OCI-LY1 (cell line): Measurements from ENCODE around the gene RNF113A.

Experiments
- H2AFZ ChIP-seq: fragments of 200-600 bp; sonication (generic), shearing (Covaris generic); 2 replicates; pipeline ENCODE4 v1.6.0; 2014; ENCODE audit warnings: antibody characterized with exemption, mild to moderate bottlenecking, low read length
- H3F3A ChIP-seq: fragments of 200-600 bp; sonication (generic), shearing (Covaris generic); 2 replicates; pipeline ENCODE4 v1.6.0; 2014; ENCODE audit warnings: mild to moderate bottlenecking, antibody characterized with exemption, low read length, moderate library complexity; ENCODE audit not compliant: insufficient read depth
- H3K27ac ChIP-seq: fragments of 200-600 bp; sonication (generic); 2 replicates; pipeline ENCODE4 v1.5.1; 2014; ENCODE audit warnings: low read length, mixed run types, mild to moderate bottlenecking, low read depth; ENCODE audit not compliant: poor library complexity, severe bottlenecking
- H3K27me3 ChIP-seq: fragments of 200-600 bp; sonication (generic); 2 replicates; pipeline ENCODE4 v1.6.0; 2014; ENCODE audit warnings: antibody characterized with exemption, mild to moderate bottlenecking, low read length, moderate library complexity; ENCODE audit not compliant: insufficient read depth
- H3K36me3 ChIP-seq: fragments of 200-600 bp; sonication (generic); 2 replicates; pipeline ENCODE4 v1.6.1; 2014; ENCODE audit warnings: mild to moderate bottlenecking, antibody characterized with exemption, low read length, moderate library complexity, mixed read lengths; ENCODE audit not compliant: insufficient read depth
- H3K4me1 ChIP-seq: fragments of 200-600 bp; sonication (generic); 2 replicates; pipeline ENCODE4 v1.5.1; 2014; ENCODE audit warnings: mild to moderate bottlenecking, low read length, moderate library complexity; ENCODE audit not compliant: insufficient read depth, severe bottlenecking
- H3K4me2 ChIP-seq: fragments of 200-600 bp; sonication (generic), shearing (Covaris generic); 2 replicates; pipeline ENCODE4 v1.6.1; 2014; ENCODE audit warnings: low read length
- H3K4me3 ChIP-seq: fragments of 200-600 bp; sonication (generic); 2 replicates; pipeline ENCODE4 v1.5.1; 2014; ENCODE audit warnings: low read length, low read depth, mild to moderate bottlenecking, mixed read lengths; ENCODE audit not compliant: poor library complexity, severe bottlenecking
- H3K79me2 ChIP-seq: fragments of 200-600 bp; shearing (Covaris generic); 2 replicates; pipeline ENCODE4 v1.6.1; 2016; ENCODE audit warnings: mixed run types, low read length, mixed read lengths; ENCODE audit not compliant: insufficient read depth
- H3K9ac ChIP-seq: fragments of 200-600 bp; sonication (generic), shearing (Covaris generic); 2 replicates; pipeline ENCODE4 v1.6.1; 2014; ENCODE audit warnings: mild to moderate bottlenecking, low read length, mixed read lengths
- H3K9me2 ChIP-seq: fragments of 200-600 bp; sonication (generic), shearing (Covaris generic); 2 replicates; pipeline ENCODE4 v1.6.1; 2014; ENCODE audit warnings: low read depth, mild to moderate bottlenecking, low read length, mixed read lengths
- H3K9me3 ChIP-seq: fragments of 200-600 bp; shearing (Covaris generic); 2 replicates; pipeline ENCODE4 v1.6.1; 2014; ENCODE audit warnings: low read length, mixed read lengths
- H4K20me1 ChIP-seq: fragments of 200-600 bp; sonication (generic), shearing (Covaris generic); 2 replicates; pipeline ENCODE4 v1.6.0; 2016; ENCODE audit warnings: mild to moderate bottlenecking, low read length; ENCODE audit not compliant: insufficient read depth
- EZH2 ChIP-seq: fragments of 200-600 bp; sonication (generic), shearing (Covaris generic); IDR thresholded peaks from 2 replicates; pipeline ENCODE4 v1.8.0; 2017; ENCODE audit warnings: borderline replicate concordance, mixed run types, mild to moderate bottlenecking, antibody characterized with exemption, low read length, moderate library complexity, mixed read lengths
- TF ChIP-seq, protein P1 (sequence below): fragments of 200-600 bp; sonication (generic), shearing (Covaris generic); IDR thresholded peaks from 2 replicates; pipeline ENCODE4 v1.5.1; 2017; ENCODE audit warnings: mild to moderate bottlenecking, antibody characterized with exemption, low read length, moderate library complexity, mixed read lengths

Gene RNF113A

DNA sequence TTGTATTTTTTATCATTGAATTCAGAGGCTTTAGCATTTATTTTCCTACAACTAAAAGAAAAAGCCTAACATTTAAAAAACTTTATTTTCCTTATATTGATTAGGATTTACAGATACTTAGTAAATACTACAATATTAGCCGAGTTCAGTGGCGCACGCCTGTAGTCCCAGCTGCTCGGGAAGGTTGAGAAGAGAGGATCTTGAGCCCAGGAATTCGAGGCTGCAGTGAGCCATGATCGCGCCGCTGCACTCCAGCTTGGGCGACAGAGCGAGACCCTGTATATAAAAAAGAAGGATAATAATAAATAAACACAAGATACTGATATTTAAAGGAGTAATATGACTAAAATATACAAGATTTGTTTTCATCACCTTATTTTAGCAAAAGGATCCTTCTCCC is 18.1 kb downstream of the RNF113A start:
- peak overlapping the region; percentile 75 for H3K9ac ChIP-seq
- H3K27ac ChIP-seq, result no peak overlapping the region
- no peak for TF ChIP-seq EZH2
- TF ChIP-seq, protein P1, sequence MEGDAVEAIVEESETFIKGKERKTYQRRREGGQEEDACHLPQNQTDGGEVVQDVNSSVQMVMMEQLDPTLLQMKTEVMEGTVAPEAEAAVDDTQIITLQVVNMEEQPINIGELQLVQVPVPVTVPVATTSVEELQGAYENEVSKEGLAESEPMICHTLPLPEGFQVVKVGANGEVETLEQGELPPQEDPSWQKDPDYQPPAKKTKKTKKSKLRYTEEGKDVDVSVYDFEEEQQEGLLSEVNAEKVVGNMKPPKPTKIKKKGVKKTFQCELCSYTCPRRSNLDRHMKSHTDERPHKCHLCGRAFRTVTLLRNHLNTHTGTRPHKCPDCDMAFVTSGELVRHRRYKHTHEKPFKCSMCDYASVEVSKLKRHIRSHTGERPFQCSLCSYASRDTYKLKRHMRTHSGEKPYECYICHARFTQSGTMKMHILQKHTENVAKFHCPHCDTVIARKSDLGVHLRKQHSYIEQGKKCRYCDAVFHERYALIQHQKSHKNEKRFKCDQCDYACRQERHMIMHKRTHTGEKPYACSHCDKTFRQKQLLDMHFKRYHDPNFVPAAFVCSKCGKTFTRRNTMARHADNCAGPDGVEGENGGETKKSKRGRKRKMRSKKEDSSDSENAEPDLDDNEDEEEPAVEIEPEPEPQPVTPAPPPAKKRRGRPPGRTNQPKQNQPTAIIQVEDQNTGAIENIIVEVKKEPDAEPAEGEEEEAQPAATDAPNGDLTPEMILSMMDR, result no peak
- peaks cover 9% of the 10 kb centered on the region for H3K79me2 ChIP-seq
- no peaks in the 10 kb centered on the region for H3K27me3 ChIP-seq
- peak overlapping the region; percentile 76 for H3K4me2 ChIP-seq
- H2AFZ ChIP-seq, result peak overlapping the region; percentile 100
- H3K4me3 ChIP-seq, result peak overlapping the region; percentile 76
- peaks cover 19% of the 10 kb centered on the region for H3K4me1 ChIP-seq
- no peaks in the 10 kb centered on the region for H3K9me3 ChIP-seq
- no peaks in the 10 kb centered on the region for H4K20me1 ChIP-seq
- H3F3A ChIP-seq, result no peaks in the 10 kb centered on the region
- H3K9me2 ChIP-seq, result no peaks in the 10 kb centered on the region
- H3K36me3 ChIP-seq, result peaks cover 23% of the 10 kb centered on the region

DNA sequence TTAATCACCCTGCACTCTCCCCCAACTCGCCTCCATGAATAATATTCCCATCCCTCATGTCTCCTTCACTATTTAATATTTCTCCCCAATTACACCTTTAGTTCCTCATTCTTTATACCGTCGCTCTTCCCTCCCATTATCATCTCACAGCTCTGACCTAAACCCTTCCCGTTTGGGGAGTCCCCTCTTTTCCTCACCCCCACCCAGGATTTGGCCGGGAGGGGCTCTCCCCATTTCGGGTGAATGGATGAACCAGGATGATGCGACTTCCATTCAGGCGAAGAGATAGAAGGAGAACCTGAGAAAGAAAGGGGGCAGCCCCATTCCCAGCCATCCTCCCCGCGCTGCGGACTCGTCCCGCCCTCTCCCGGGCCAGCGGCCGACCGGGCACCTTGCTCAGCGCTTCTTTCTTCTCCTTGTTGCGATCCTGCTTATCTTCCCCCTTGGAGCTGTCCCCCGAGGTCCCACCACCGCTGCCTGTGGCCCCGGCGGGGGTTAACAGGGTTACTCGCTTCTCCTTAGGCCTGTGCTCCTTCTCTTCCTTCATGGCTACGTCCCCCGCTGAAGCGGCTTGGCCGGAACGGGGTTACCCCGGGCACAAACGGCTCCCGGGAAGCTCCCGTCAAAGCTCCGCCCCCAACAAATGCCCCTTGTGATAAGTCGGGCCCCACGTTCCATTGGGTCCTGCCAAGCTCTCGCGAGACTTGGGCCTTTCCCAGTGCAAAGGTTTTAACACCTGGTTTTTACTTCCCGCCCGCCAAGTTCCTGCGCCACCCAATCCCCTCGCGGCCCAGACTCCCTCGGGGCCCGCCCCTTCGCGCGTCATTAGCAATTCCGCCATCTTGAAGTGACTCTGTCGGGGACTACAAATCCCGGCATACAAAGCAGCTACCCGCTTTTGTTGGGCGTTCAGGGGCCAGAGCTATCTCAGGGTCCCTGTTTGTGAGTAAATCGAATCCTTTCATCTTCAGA is 18.9 kb downstream of the RNF113A start, which contains the start of gene UPF3B:
Gene UPF3B (minus strand): TSS at position 582 of the 972 bp plus-strand sequence. CDS start 35 bp downstream, at position 547.
- TF ChIP-seq, protein P1, result no peak
- Histone ChIP-seq H3F3A (no peaks in the 10 kb centered on the region), H3K36me3 (peaks cover 26% of the 10 kb centered on the region), H3K27me3 (no peaks in the 10 kb centered on the region), H3K79me2 (peaks cover 9% of the 10 kb centered on the region), H4K20me1 (no peaks in the 10 kb centered on the region), H3K9me3 (no peaks in the 10 kb centered on the region), H3K9me2 (no peaks in the 10 kb centered on the region), H3K4me2 (peak within 1 kb of the TSS; percentile 79), H3K27ac (no peak within 1 kb of the TSS), H3K9ac (peak within 1 kb of the TSS; percentile 86), H3K4me3 (peak within 1 kb of the TSS; percentile 76), H2AFZ (peak within 1 kb of the TSS; percentile 100), H3K4me1 (peaks cover 19% of the 10 kb centered on the region)

DNA sequence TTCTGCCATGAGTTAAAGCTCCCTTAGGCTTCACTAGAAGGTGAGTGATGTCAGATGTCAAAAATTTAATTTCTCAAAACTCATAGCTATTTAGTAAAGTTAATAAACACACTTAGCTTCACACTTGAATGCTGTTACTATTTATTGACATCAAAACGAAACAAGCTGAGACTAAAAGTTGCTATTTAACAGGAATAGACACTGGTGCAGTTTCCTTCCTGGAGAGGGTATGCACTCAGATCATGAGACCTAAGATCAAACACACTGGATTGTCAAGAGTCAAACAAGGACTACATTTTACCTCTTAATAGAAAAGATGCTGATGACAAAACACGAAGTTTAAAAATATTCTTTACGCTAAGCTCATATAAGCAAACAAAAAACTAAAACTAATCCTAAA is 37.6 kb downstream of the RNF113A start:
- H3K9me2 ChIP-seq, result no peaks in the 10 kb centered on the region
- H4K20me1 ChIP-seq, result no peaks in the 10 kb centered on the region
- H3K4me3 ChIP-seq, result no peak overlapping the region
- H3K4me2 ChIP-seq, result no peak overlapping the region
- H3K9me3 ChIP-seq, result no peaks in the 10 kb centered on the region
- H3F3A ChIP-seq, result no peaks in the 10 kb centered on the region
- H2AFZ ChIP-seq, result no peak overlapping the region
- no peak overlapping the region for H3K9ac ChIP-seq
- H3K79me2 ChIP-seq, result no peaks in the 10 kb centered on the region
- no peak overlapping the region for H3K27ac ChIP-seq
- H3K27me3 ChIP-seq, result no peaks in the 10 kb centered on the region
- TF ChIP-seq EZH2, result no peak
- TF ChIP-seq, protein P1, result no peak
- no peaks in the 10 kb centered on the region for H3K4me1 ChIP-seq
- H3K36me3 ChIP-seq, result peaks cover 59% of the 10 kb centered on the region
